ENCODE results near the gene TMEM240. TPM values are rescaled to one million over a fixed set of nuclear protein-coding genes. Genes with fewer than 3 reads are reported as not detected.

The TMEM240 gene
- total RNA-seq, 1 experiment from 2014 or later, result 8.0 TPM

- DNase-seq (ENCODE audit: low spot score) (no peak), ATAC-seq (no peak)
- H3K4me3 Mint-ChIP-seq, result no peak overlapping the region
- H3K36me3 Mint-ChIP-seq, result peaks cover 4% of the 10 kb centered on the region; the same call in 1 of the 2 replicates
- TF ChIP-seq ETV6 (CRISPR knock-in tag; IDR thresholded peaks at IDR 0.05) (no peak), CBFB (CRISPR knock-in tag; IDR thresholded peaks at IDR 0.05; ENCODE audit: low read depth) (no peak), FOXK1 (CRISPR knock-in tag; IDR thresholded peaks at IDR 0.05) (no peak), ZNF671 (CRISPR knock-in tag; IDR thresholded peaks at IDR 0.05) (no peak), ELF4 (CRISPR knock-in tag; IDR thresholded peaks at IDR 0.05; ENCODE audit: low read depth) (no peak), CREB1 (CRISPR knock-in tag; IDR thresholded peaks at IDR 0.05) (no peak), FOXP1 (CRISPR knock-in tag; IDR thresholded peaks at IDR 0.05; ENCODE audit: borderline replicate concordance) (no peak), RORB (CRISPR knock-in tag; IDR thresholded peaks at IDR 0.05) (no peak), FOXP4 (CRISPR knock-in tag; IDR thresholded peaks at IDR 0.05) (no peak), CDX4 (CRISPR knock-in tag; IDR thresholded peaks at IDR 0.05; ENCODE audit: borderline replicate concordance) (no peak), MLX (CRISPR knock-in tag; IDR thresholded peaks at IDR 0.05) (no peak), NR1H2 (CRISPR knock-in tag; IDR thresholded peaks at IDR 0.05) (no peak), KAT7 (CRISPR knock-in tag; IDR thresholded peaks at IDR 0.05; ENCODE audit: borderline replicate concordance) (no peak), TCF7 (CRISPR knock-in tag; IDR thresholded peaks at IDR 0.05; ENCODE audit: low read depth) (no peak), MXD4 (CRISPR knock-in tag; IDR thresholded peaks at IDR 0.05; ENCODE audit: borderline replicate concordance) (no peak), ATF2 (CRISPR knock-in tag; IDR thresholded peaks at IDR 0.05; ENCODE audit: borderline replicate concordance, low read depth) (no peak), E2F4 (CRISPR knock-in tag; IDR thresholded peaks at IDR 0.05; ENCODE audit: borderline replicate concordance, low read depth) (no peak), ZNF232 (CRISPR knock-in tag; IDR thresholded peaks at IDR 0.05) (no peak), TEAD1 (CRISPR knock-in tag; IDR thresholded peaks at IDR 0.05) (no peak), ZNF512 (CRISPR knock-in tag; IDR thresholded peaks at IDR 0.05; ENCODE audit: borderline replicate concordance) (no peak)
- no peaks in the 10 kb centered on the region; the same call in 1 of the 2 replicates for H3K27me3 Mint-ChIP-seq (ENCODE audit: low read depth)
- H3K27ac Mint-ChIP-seq, result no peak overlapping the region
- ChIA-PET CTCF (interaction anchor here (0.8 kb wide), 1 partner anchor 13 kb away, joined by 4 read pairs; no protein-coding TSS in a partner anchor), POLR2A (no interaction called here)
- H3K9me3 Mint-ChIP-seq, result no peaks in the 10 kb centered on the region
- H3K4me1 Mint-ChIP-seq, result no peaks in the 10 kb centered on the region
Observed at GRCh38 chr1:1554550-1554925, 14.1 kb upstream of the TMEM240 start.
